Mucosa of descending colon (tissue), 3 donors: ENCODE measurements around the gene COL9A3. TPM values are rescaled to one million over a fixed set of nuclear protein-coding genes. Genes with fewer than 3 reads are reported as not detected.

ENCODE experiments used
- ATAC-seq: fragments of 200-7000 bp; cut with Tn5 transposase; one replicate; pipeline ENCODE4 v1.9.1; 2020; ENCODE audit warnings: mild to moderate bottlenecking, moderate library complexity
- DNase-seq, 3 donors: peaks; one replicate each; pipeline ENCODE4 v3.0.0-alpha.2; 2020
- H3K36me3 ChIP-seq: fragments of 200-600 bp; one replicate; pipeline ENCODE4 v1.8.0; 2021; ENCODE audit warnings: low read depth, mild to moderate bottlenecking
- H3K4me1 ChIP-seq: fragments of 200-600 bp; one replicate; pipeline ENCODE4 v1.8.0; 2021; ENCODE audit warnings: low read depth, mild to moderate bottlenecking
- H3K4me3 ChIP-seq: fragments of 200-600 bp; one replicate; pipeline ENCODE4 v1.8.0; 2021; ENCODE audit warnings: mild to moderate bottlenecking
- H3K9me3 ChIP-seq: fragments of 200-600 bp; one replicate; pipeline ENCODE4 v1.8.0; 2021; ENCODE audit warnings: mild to moderate bottlenecking
- CTCF ChIP-seq: fragments of 200-600 bp; IDR thresholded peaks from one replicate; pipeline ENCODE4 v1.8.0; 2022; ENCODE audit warnings: antibody characterized with exemption, mild to moderate bottlenecking
- intact Hi-C, 2 donors: fragments of 100-400 bp; cut with DNase I in 1 of 2; cut with micrococcal nuclease in 1 of 2; formaldehyde crosslinking; loops; one replicate each; pipeline versions ENCODE4 v1.11.0 to v1.11.1; 2022; cut with DNase I, micrococcal nuclease
- total RNA-seq, 3 donors: library from RNA; stranded (reverse); fragmentation: NEBNext Ultra II Directional in 2 of 3; extraction: Animal tissue kit (Norgen Biotek cat#: 25700) in 2 of 3; gene quantifications; one replicate each; pipeline versions ENCODE4 v1.2.1 to v1.2.4, GENCODE V29; 2021 to 2023
- donor health status: DM: no; HTN: no; CAD: no; lungs with moderate emphysema.
- donor health status: DM: no; HTN: no; CAD: no.
- donor health status: DM: no; HTN: yes; CAD: no.

COL9A3 gene
- total RNA-seq, 3 donors from 2014 or later, result 0.70 to 12.4 (median 2.3) TPM

- TF ChIP-seq CTCF, result no peak
- intact Hi-C loops, result no loop called here
- ATAC-seq, result no peak
Measured at GRCh38 chr20:62836967-62837490, 20.2 kb downstream of the COL9A3 start.

GRCh38 chr20:62837790-62838127, 20.9 kb downstream of the COL9A3 start:
- Histone ChIP-seq H3K4me3 (no peak overlapping the region), H3K9me3 (no peaks in the 10 kb centered on the region), H3K4me1 (peaks cover 12% of the 10 kb centered on the region), H3K36me3 (no peaks in the 10 kb centered on the region)
- intact Hi-C loops, result no loop called here
- ATAC-seq, result no peak
- no peak for TF ChIP-seq CTCF
- no peak for DNase-seq

More at GRCh38 chr20:62836967-62837490, 20.2 kb downstream of the COL9A3 start:
- H3K4me3 ChIP-seq, result no peak overlapping the region
- no peaks in the 10 kb centered on the region for H3K9me3 ChIP-seq
- H3K36me3 ChIP-seq, result no peaks in the 10 kb centered on the region
- peaks cover 19% of the 10 kb centered on the region for H3K4me1 ChIP-seq
- peak in 1 of 3 donors; percentile 37 for DNase-seq

- Histone ChIP-seq H3K4me3 (no peak overlapping the region), H3K36me3 (no peaks in the 10 kb centered on the region), H3K9me3 (no peaks in the 10 kb centered on the region), H3K4me1 (peaks cover 6% of the 10 kb centered on the region)
- DNase-seq (peak; percentile 94 to 95 (median 95)), ATAC-seq (peak; percentile 94)
- intact Hi-C loops, result no loop called here
- TF ChIP-seq CTCF, result no peak
Measured at GRCh38 chr20:62838128-62838891, 21.5 kb downstream of the COL9A3 start.

- H3K4me3 ChIP-seq, result no peak overlapping the region
- intact Hi-C loops, result no loop called here
- no peaks in the 10 kb centered on the region for H3K36me3 ChIP-seq
- H3K9me3 ChIP-seq, result no peaks in the 10 kb centered on the region
- DNase-seq (peak in 1 of 3 donors; percentile 22), ATAC-seq (no peak)
- peaks cover 6% of the 10 kb centered on the region for H3K4me1 ChIP-seq
- no peak for TF ChIP-seq CTCF
Measured at GRCh38 chr20:62839261-62839660, 22.4 kb downstream of the COL9A3 start.

GRCh38 chr20:62839816-62840215, 23.0 kb downstream of the COL9A3 start:
- H3K4me1 ChIP-seq, result peaks cover 6% of the 10 kb centered on the region
- H3K9me3 ChIP-seq, result no peaks in the 10 kb centered on the region
- no peak for TF ChIP-seq CTCF
- peak in 2 of 3 donors; percentile 12 to 37 for DNase-seq
- no peak overlapping the region for H3K4me3 ChIP-seq
- intact Hi-C loops, result no loop called here
- ATAC-seq, result no peak
- no peaks in the 10 kb centered on the region for H3K36me3 ChIP-seq
